H1 (cell line): Measurements from ENCODE around the gene TOMT. TPM values are rescaled to one million over a fixed set of nuclear protein-coding genes. Genes with fewer than 3 reads are reported as not detected.

Experiments used
- CTCF ChIP-seq, 3 experiments: IDR thresholded peaks; 1 replicate in 2 of 3; 2 replicates in 1 of 3; pipeline versions ENCODE4 v1.5.1 to v1.6.1; 2011; ENCODE audit warnings: low read length in 3 of 3, mild to moderate bottlenecking in 3 of 3, inconsistent platforms in 2 of 3, low read depth in 1 of 3, moderate library complexity in 1 of 3; ENCODE audit not compliant: insufficient read depth in 1 of 3; ENCODE audit errors: control extremely low read depth in 1 of 3
- EP300 ChIP-seq, 2 experiments: IDR thresholded peaks; 1 replicate in 1 of 2; 2 replicates in 1 of 2; pipeline ENCODE4 v1.6.1; 2011 to 2012; ENCODE audit warnings: low read depth in 2 of 2, low read length in 2 of 2, mild to moderate bottlenecking in 2 of 2, borderline replicate concordance in 1 of 2, inconsistent platforms in 1 of 2, moderate library complexity in 1 of 2
- GABPA ChIP-seq: IDR thresholded peaks from 2 replicates; pipeline ENCODE4 v1.6.1; 2011; ENCODE audit warnings: mild to moderate bottlenecking, low read length, moderate library complexity, borderline replicate concordance; ENCODE audit not compliant: insufficient read depth
- GTF2F1 ChIP-seq: IDR thresholded peaks from 2 replicates; pipeline ENCODE4 v1.6.1; 2012; ENCODE audit warnings: low read depth, low read length, improper control_type of control experiment, borderline replicate concordance
- JUND ChIP-seq: IDR thresholded peaks from 2 replicates; pipeline ENCODE4 v1.6.1; 2011; ENCODE audit warnings: mild to moderate bottlenecking, improper control_type of control experiment, low read length
- MAFK ChIP-seq: IDR thresholded peaks from 2 replicates; pipeline ENCODE4 v1.6.1; 2012; ENCODE audit warnings: low read depth, mild to moderate bottlenecking, improper control_type of control experiment, low read length
- PHF8 ChIP-seq: fragments of 200-600 bp; sonication (generic); conservative IDR thresholded peaks from 2 replicates; pipeline ENCODE4 v1.7.1; 2012; ENCODE audit warnings: low read depth, mild to moderate bottlenecking, inconsistent platforms, low read length, moderate library complexity
- POLR2AphosphoS5 ChIP-seq: IDR thresholded peaks from 2 replicates; pipeline ENCODE4 v1.6.1; 2011; ENCODE audit warnings: low read depth, low read length
- RAD21 ChIP-seq, 2 experiments: IDR thresholded peaks in 1 of 2; conservative IDR thresholded peaks in 1 of 2; 2 replicates each; pipeline ENCODE4 v1.6.1; 2011; ENCODE audit warnings: low read depth in 2 of 2, low read length in 2 of 2, improper control_type of control experiment in 1 of 2, inconsistent platforms in 1 of 2, mild to moderate bottlenecking in 1 of 2, moderate library complexity in 1 of 2
- RBBP5 ChIP-seq: IDR thresholded peaks from 2 replicates; pipeline ENCODE4 v1.7.1; 2012; ENCODE audit warnings: low read depth, mild to moderate bottlenecking, inconsistent platforms, low read length, moderate library complexity, borderline replicate concordance
- TAF1 ChIP-seq: IDR thresholded peaks from 2 replicates; pipeline ENCODE4 v1.6.1; 2011; ENCODE audit warnings: mild to moderate bottlenecking, low read depth, low read length
- TAF7 ChIP-seq: optimal IDR thresholded peaks from 2 replicates; pipeline ENCODE3; 2011; ENCODE audit warnings: low read depth, mild to moderate bottlenecking, inconsistent platforms, low read length, moderate library complexity, borderline replicate concordance
- TBP ChIP-seq: IDR thresholded peaks from 2 replicates; pipeline ENCODE4 v1.6.1; 2011; ENCODE audit warnings: low read depth, low read length, improper control_type of control experiment
- TEAD4 ChIP-seq: IDR thresholded peaks from 2 replicates; pipeline ENCODE4 v1.6.1; 2012; ENCODE audit warnings: low read depth, low read length, inconsistent platforms, mixed read lengths
- USF2 ChIP-seq: IDR thresholded peaks from 2 replicates; pipeline ENCODE4 v1.6.1; 2011; ENCODE audit warnings: low read length, improper control_type of control experiment
- YY1 ChIP-seq: IDR thresholded peaks from 2 replicates; pipeline ENCODE4 v1.6.1; 2011; ENCODE audit warnings: low read depth, mild to moderate bottlenecking, low read length
- ZNF274 ChIP-seq: IDR thresholded peaks from 2 replicates; pipeline ENCODE4 v1.7.0; 2012; ENCODE audit warnings: low read length, borderline replicate concordance; ENCODE audit errors: extremely low read depth
- polyA plus RNA-seq, 7 experiments: library from polyadenylated mRNA; depleted of rRNA in 3 of 7; stranded (reverse) in 5 of 7; unstranded in 2 of 7; fragments of >200 nt in 5 of 7; fragments of 200-250 nt in 2 of 7; gene quantifications; 1 replicate in 5 of 7; 2 replicates in 1 of 7; 4 replicates in 1 of 7; pipeline versions ENCODE4 v1.2.1 to v1.2.3, GENCODE V29; 2011 to 2013; ENCODE audit warnings: missing spikeins in 2 of 7, mixed read lengths in 2 of 7
- total RNA-seq: library from RNA; stranded (reverse); fragmentation: NEBNext Ultra II Directional; extraction: Animal tissue kit (Norgen Biotek cat#: 25700); gene quantifications from 2 replicates; pipeline ENCODE4 v1.2.1, GENCODE V29; 2021
- TF ChIP-seq, protein P1 (sequence below): IDR thresholded peaks from 2 replicates; pipeline ENCODE4 v1.6.1; 2011; ENCODE audit warnings: low read depth, mild to moderate bottlenecking, low read length; ENCODE audit not compliant: insufficient read depth

The TOMT gene
- total and polyA plus RNA-seq, 2 of the 8 experiments (the other 6 are each of a cell fraction or from before 2014, with no cell fraction given) = 0.11 TPM; not detected in 1

- TF ChIP-seq CTCF (IDR thresholded peaks at IDR 0.05; ENCODE audit: control extremely low read depth in 1 of 3, insufficient read depth in 1 of 3, low read depth in 1 of 3, low read length in 3 of 3) = peak; percentile 16 to 60 (median 36); a peak in 3 of 4 replicates
- TF ChIP-seq TEAD4 = 0 out of 2 replicates have a peak, but pooled peaks have one; percentile 1
- peak; percentile 66 for TF ChIP-seq TBP
- TF ChIP-seq GABPA = no peak
- TF ChIP-seq RAD21 (IDR thresholded peaks at IDR 0.05 in 1 of 2, conservative IDR thresholded peaks at IDR 0.05 in 1 of 2; ENCODE audit: low read depth in 2 of 2, low read length in 2 of 2) = peak; percentile 21 to 37; a peak in 2 of 4 replicates
- TF ChIP-seq PHF8 = peak; percentile 95
- TF ChIP-seq, protein P1, sequence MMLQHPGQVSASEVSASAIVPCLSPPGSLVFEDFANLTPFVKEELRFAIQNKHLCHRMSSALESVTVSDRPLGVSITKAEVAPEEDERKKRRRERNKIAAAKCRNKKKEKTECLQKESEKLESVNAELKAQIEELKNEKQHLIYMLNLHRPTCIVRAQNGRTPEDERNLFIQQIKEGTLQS = peak; percentile 97
- peak; percentile 46; the same call in 1 of the 2 replicates for TF ChIP-seq YY1
- TF ChIP-seq JUND = no peak; the same call in 1 of the 2 replicates
- peak; percentile 99 for TF ChIP-seq USF2
- no peak for TF ChIP-seq ZNF274
- TF ChIP-seq MAFK = no peak
- peak; percentile 63 for TF ChIP-seq POLR2AphosphoS5
- TF ChIP-seq TAF7 = peak; percentile 77
- peak in 1 of 2 experiments; percentile 39; a peak in 1 of 3 replicates for TF ChIP-seq EP300 (IDR thresholded peaks at IDR 0.05; ENCODE audit: borderline replicate concordance in 1 of 2, low read depth in 2 of 2, low read length in 2 of 2)
- peak; percentile 14; the same call in 1 of the 2 replicates for TF ChIP-seq GTF2F1
- TF ChIP-seq RBBP5 = peak; percentile 16; the same call in 1 of the 2 replicates
- peak; percentile 84 for TF ChIP-seq TAF1
These were observed 2.6 kb upstream of the TOMT start, which contains the start of gene LAMTOR1 (continued) for GRCh38 chr11:72102946-72103753.
